K562 (cell line): Measurements from ENCODE around the gene ARHGAP18.

ENCODE experiments used
- ARNT ChIP-seq, 2 experiments: fragments of 450-650 bp; IDR thresholded peaks; 2 replicates each; pipeline ENCODE4 v1.6.1; 2016; ENCODE audit warnings: mild to moderate bottlenecking in 1 of 2
- ATF3 ChIP-seq, 2 experiments: fragments of 450-650 bp in 1 of 2; sonication (generic) in 1 of 2; formaldehyde crosslinking in 1 of 2; IDR thresholded peaks in 1 of 2; conservative IDR thresholded peaks in 1 of 2; 2 replicates each; pipeline versions ENCODE4 v1.6.1 to v1.8.1; 2016 to 2023; ENCODE audit warnings: mild to moderate bottlenecking in 2 of 2, moderate library complexity in 2 of 2, inconsistent platforms in 1 of 2, missing genetic modification reagents in 1 of 2
- BMI1 ChIP-seq: fragments of 150-350 bp; IDR thresholded peaks from 2 replicates; pipeline ENCODE4 v1.6.1; 2014; ENCODE audit warnings: low read length
- CAMTA2 ChIP-seq: fragments of 250-450 bp; sonication (Bioruptor Pico); conservative IDR thresholded peaks from 2 replicates; pipeline ENCODE4 v1.5.1; 2022
- PATZ1 ChIP-seq: fragments of 250-450 bp; sonication (Bioruptor Pico); IDR thresholded peaks from 2 replicates; pipeline ENCODE4 v1.5.0; 2020; ENCODE audit warnings: mild to moderate bottlenecking, borderline replicate concordance
- RAD21 ChIP-seq, 2 experiments: fragments of 250-450 bp in 1 of 2; fragments of 450-650 bp in 1 of 2; sonication (Bioruptor Pico) in 1 of 2; formaldehyde crosslinking in 1 of 2; IDR thresholded peaks in 1 of 2; conservative IDR thresholded peaks in 1 of 2; 2 replicates each; pipeline versions ENCODE4 v1.4.0 to v1.8.0; 2020 to 2022; ENCODE audit warnings: mild to moderate bottlenecking in 2 of 2, moderate library complexity in 1 of 2
- RBFOX2 ChIP-seq: fragments of 200-400 bp; formaldehyde crosslinking; IDR thresholded peaks from 2 replicates; pipeline ENCODE4 v1.6.1; 2017; ENCODE audit warnings: low read depth, mild to moderate bottlenecking, low read length, moderate library complexity
- SRSF3 ChIP-seq: fragments of 200-400 bp; formaldehyde crosslinking; IDR thresholded peaks from 2 replicates; pipeline ENCODE4 v1.6.1; 2016; ENCODE audit warnings: mild to moderate bottlenecking, low read length, moderate library complexity; ENCODE audit not compliant: insufficient read depth
- STAG1 ChIP-seq: sonication (generic); formaldehyde crosslinking; IDR thresholded peaks from 2 replicates; pipeline ENCODE4 v1.5.0; 2020; ENCODE audit warnings: missing genetic modification reagents, borderline replicate concordance
- U2AF1 ChIP-seq: fragments of 200-400 bp; formaldehyde crosslinking; optimal IDR thresholded peaks from 2 replicates; pipeline ENCODE3; 2017; ENCODE audit warnings: mild to moderate bottlenecking, low read depth, low read length, moderate library complexity
- USF1 ChIP-seq: sonication (generic); formaldehyde crosslinking; IDR thresholded peaks from 2 replicates; pipeline ENCODE4 v1.9.0; 2022; ENCODE audit warnings: mild to moderate bottlenecking, missing genetic modification reagents
- YY1 ChIP-seq, 3 experiments: IDR thresholded peaks; 2 replicates each; pipeline ENCODE4 v1.6.1; 2011; ENCODE audit warnings: low read length in 2 of 3, mild to moderate bottlenecking in 2 of 3, moderate library complexity in 2 of 3, borderline replicate concordance in 1 of 3, control low read depth in 1 of 3, low read depth in 1 of 3; ENCODE audit not compliant: insufficient read depth in 3 of 3, insufficient replicate concordance in 2 of 3, control insufficient read depth in 1 of 3, insufficient read length in 1 of 3; ENCODE audit errors: extremely low read depth in 1 of 3
- ZBTB43 ChIP-seq: sonication (generic); formaldehyde crosslinking; IDR thresholded peaks from 2 replicates; pipeline ENCODE4 v1.8.0; 2023; ENCODE audit warnings: mild to moderate bottlenecking, missing genetic modification reagents
- ZNF318 ChIP-seq, 2 experiments: fragments of 450-650 bp; IDR thresholded peaks; 2 replicates each; pipeline ENCODE4 v1.6.1; 2016; ENCODE audit warnings: mild to moderate bottlenecking in 2 of 2, borderline replicate concordance in 1 of 2, low read depth in 1 of 2, moderate library complexity in 1 of 2

- TF ChIP-seq YY1 (IDR thresholded peaks at IDR 0.05; ENCODE audit: borderline replicate concordance in 1 of 3, control insufficient read depth in 1 of 3, extremely low read depth in 1 of 3, insufficient read depth in 3 of 3, insufficient read length in 1 of 3, insufficient replicate concordance in 2 of 3, low read depth in 1 of 3, low read length in 2 of 3) (no peak), PATZ1 (no peak), RAD21 (CRISPR knock-in tag; conservative IDR thresholded peaks at IDR 0.05 in 1 of 2, IDR thresholded peaks at IDR 0.05 in 1 of 2) (no peak), STAG1 (CRISPR knock-in tag) (no peak), U2AF1 (no peak), ZNF318 (IDR thresholded peaks at IDR 0.05; ENCODE audit: borderline replicate concordance in 1 of 2, low read depth in 1 of 2) (no peak), SRSF3 (no peak), BMI1 (no peak), ARNT (IDR thresholded peaks at IDR 0.05) (no peak), ATF3 (IDR thresholded peaks at IDR 0.05) (no peak), ATF3 (CRISPR knock-in tag; conservative IDR thresholded peaks at IDR 0.05) (no peak), ZBTB43 (CRISPR knock-in tag) (no peak), RBFOX2 (no peak), USF1 (CRISPR knock-in tag) (no peak), CAMTA2 (CRISPR knock-in tag) (no peak)
Measured at GRCh38 chr6:129679275-129679674, 30.7 kb downstream of the ARHGAP18 start.
